ENCODE results near the gene CDCA7L. TPM values are rescaled to one million over a fixed set of nuclear protein-coding genes. Genes with fewer than 3 reads are reported as not detected.

Gene CDCA7L
- total RNA-seq, 4 donors from 2014 or later, result 0.88 to 6.7 (median 1.8) TPM

- Histone ChIP-seq H3K36me3 (no peaks in the 10 kb centered on the region), H3K4me3 (no peak overlapping the region), H3K27me3 (no peaks in the 10 kb centered on the region), H3K27ac (no peak overlapping the region), H3K9me3 (no peaks in the 10 kb centered on the region), H3K4me1 (no peaks in the 10 kb centered on the region)
- intact Hi-C loops (cut with DNase I; ENCODE audit: low total_unique reads) (no loop called here), in situ Hi-C loops (cut with MboI; ENCODE audit: low sequenced_read_pairs in 4 of 4) (no loop called here)
- DNase-seq (no peak), ATAC-seq (no peak)
- TF ChIP-seq CTCF (IDR thresholded peaks at IDR 0.05 in 4 of 5, conservative IDR thresholded peaks at IDR 0.05 in 1 of 5) (no peak), POLR2A (IDR thresholded peaks at IDR 0.05) (no peak)
Measured at GRCh38 chr7:21923658-21924057, 22.0 kb downstream of the CDCA7L start.

DNA sequence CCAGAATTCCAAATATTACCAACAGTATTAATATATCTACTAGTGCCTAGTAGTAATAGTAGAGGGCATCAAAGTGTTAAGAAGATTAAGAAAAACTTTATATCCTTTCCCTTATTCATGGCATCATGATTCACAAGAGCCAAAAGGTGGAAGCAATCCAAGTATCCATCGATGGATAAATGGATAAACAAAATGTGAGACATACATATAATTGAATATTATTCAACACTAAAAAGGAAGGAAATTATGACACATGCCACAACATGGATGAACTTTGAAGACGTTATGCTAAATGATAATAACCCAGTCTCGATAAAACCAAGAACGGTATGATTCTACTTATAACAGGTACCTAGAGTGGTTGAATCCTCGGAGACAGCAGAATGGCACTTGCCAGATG lies 23.1 kb downstream of the CDCA7L start:
- in situ Hi-C loops (cut with MboI; ENCODE audit: low sequenced_read_pairs in 4 of 4) (no loop called here), intact Hi-C loops (cut with DNase I; ENCODE audit: low total_unique reads) (no loop called here)
- no peak overlapping the region for H3K4me3 ChIP-seq
- no peaks in the 10 kb centered on the region for H3K27me3 ChIP-seq
- TF ChIP-seq POLR2A (IDR thresholded peaks at IDR 0.05) (no peak), CTCF (IDR thresholded peaks at IDR 0.05 in 4 of 5, conservative IDR thresholded peaks at IDR 0.05 in 1 of 5) (no peak)
- H3K4me1 ChIP-seq, result no peaks in the 10 kb centered on the region
- no peak overlapping the region for H3K27ac ChIP-seq
- no peaks in the 10 kb centered on the region for H3K36me3 ChIP-seq
- no peaks in the 10 kb centered on the region for H3K9me3 ChIP-seq
- no peak for DNase-seq
- no peak for ATAC-seq

- TF ChIP-seq POLR2A (IDR thresholded peaks at IDR 0.05), result no peak
- no peak for TF ChIP-seq CTCF (IDR thresholded peaks at IDR 0.05 in 4 of 5, conservative IDR thresholded peaks at IDR 0.05 in 1 of 5)
- Histone ChIP-seq H3K4me3 (no peak overlapping the region), H3K36me3 (no peaks in the 10 kb centered on the region), H3K27ac (no peak overlapping the region), H3K9me3 (no peaks in the 10 kb centered on the region), H3K27me3 (no peaks in the 10 kb centered on the region), H3K4me1 (no peaks in the 10 kb centered on the region)
- DNase-seq (no peak), ATAC-seq (no peak)
- in situ Hi-C loops (cut with MboI; ENCODE audit: low sequenced_read_pairs in 4 of 4), result no loop called here
- intact Hi-C loops (cut with DNase I; ENCODE audit: low total_unique reads), result no loop called here
Measured at GRCh38 chr7:21920936-21921335, 24.8 kb downstream of the CDCA7L start.

- DNase-seq, result no peak
- no peak for TF ChIP-seq POLR2A (IDR thresholded peaks at IDR 0.05)
- no peak for TF ChIP-seq CTCF (IDR thresholded peaks at IDR 0.05 in 4 of 5, conservative IDR thresholded peaks at IDR 0.05 in 1 of 5)
Measured at GRCh38 chr7:21918216-21918615, 27.5 kb downstream of the CDCA7L start.

GRCh38 chr7:21916629-21917028 lies 29.1 kb downstream of the CDCA7L start:
- no peak for TF ChIP-seq CTCF (IDR thresholded peaks at IDR 0.05 in 4 of 5, conservative IDR thresholded peaks at IDR 0.05 in 1 of 5)
- no peak for TF ChIP-seq POLR2A (IDR thresholded peaks at IDR 0.05)
- H3K9me3 ChIP-seq, result no peaks in the 10 kb centered on the region
- ATAC-seq, result no peak
- no peak for DNase-seq
- no peak overlapping the region for H3K4me3 ChIP-seq
- H3K27ac ChIP-seq, result no peak overlapping the region
- no peaks in the 10 kb centered on the region for H3K36me3 ChIP-seq
- H3K27me3 ChIP-seq, result no peaks in the 10 kb centered on the region
- intact Hi-C loops (cut with DNase I; ENCODE audit: low total_unique reads) (no loop called here), in situ Hi-C loops (cut with MboI; ENCODE audit: low sequenced_read_pairs in 4 of 4) (no loop called here)
- H3K4me1 ChIP-seq, result peaks cover 9 to 14% of the 10 kb centered on the region in 2 donors

More at GRCh38 chr7:21918216-21918615, 27.5 kb downstream of the CDCA7L start:
- Histone ChIP-seq H3K27ac (no peak overlapping the region), H3K4me3 (no peak overlapping the region), H3K9me3 (no peaks in the 10 kb centered on the region), H3K27me3 (no peaks in the 10 kb centered on the region), H3K4me1 (no peaks in the 10 kb centered on the region), H3K36me3 (no peaks in the 10 kb centered on the region)
- ATAC-seq, result no peak
- intact Hi-C loops (cut with DNase I; ENCODE audit: low total_unique reads) (no loop called here), in situ Hi-C loops (cut with MboI; ENCODE audit: low sequenced_read_pairs in 4 of 4) (no loop called here)

Data from gastrocnemius medialis (tissue), 4 donors.